Uterus (tissue), 4 donors: ENCODE data around the gene IPO8. TPM values are rescaled to one million over a fixed set of nuclear protein-coding genes. Genes with fewer than 3 reads are reported as not detected.

Source experiments
- DNase-seq, 2 donors: peaks; one replicate each; pipeline ENCODE4 v3.0.0-alpha.2; 2019 to 2020
- H3K27ac ChIP-seq, 2 donors: fragments of 200-600 bp; sonication (generic); 1 replicate in 1 of 2; 2 replicates in 1 of 2; pipeline ENCODE4 v1.5.1; 2016 to 2018
- H3K27me3 ChIP-seq, 2 donors: fragments of 200-600 bp; sonication (generic); one replicate each; pipeline ENCODE4 v1.5.1; 2018 to 2019; ENCODE audit warnings: control low read depth in 1 of 2
- H3K36me3 ChIP-seq, 2 donors: fragments of 200-600 bp; sonication (generic); one replicate each; pipeline ENCODE4 v1.5.1; 2019; ENCODE audit warnings: control low read depth in 1 of 2
- H3K4me1 ChIP-seq, 2 donors: fragments of 200-600 bp; sonication (generic); one replicate each; pipeline ENCODE4 v1.5.1; 2018 to 2019; ENCODE audit warnings: control low read depth in 1 of 2
- H3K4me3 ChIP-seq, 2 donors: fragments of 200-600 bp; sonication (generic); 1 replicate in 1 of 2; 2 replicates in 1 of 2; pipeline ENCODE4 v1.5.1; 2018 to 2019; ENCODE audit warnings: mild to moderate bottlenecking in 1 of 2
- H3K9me3 ChIP-seq, 2 donors: fragments of 200-600 bp; sonication (generic); one replicate each; pipeline ENCODE4 v1.5.1; 2019; ENCODE audit warnings: control low read depth in 1 of 2
- CTCF ChIP-seq, 4 experiments: fragments of 200-600 bp in 2 of 4; fragments of 450-650 bp in 2 of 4; sonication (generic) in 2 of 4; IDR thresholded peaks; one replicate each; pipeline ENCODE4 v1.5.1; 2016 to 2019; ENCODE audit warnings: antibody characterized with exemption in 4 of 4, mild to moderate bottlenecking in 2 of 4, moderate library complexity in 1 of 4
- POLR2A ChIP-seq, 2 donors: fragments of 450-650 bp; IDR thresholded peaks; one replicate each; pipeline ENCODE4 v1.6.1; 2016; ENCODE audit warnings: antibody characterized with exemption in 2 of 2, mild to moderate bottlenecking in 1 of 2, moderate library complexity in 1 of 2
- intact Hi-C: fragments of 100-400 bp; cut with DNase I; formaldehyde crosslinking; loops from one replicate; pipeline ENCODE4 v1.15.1; 2023; ENCODE audit warnings: low total_unique reads
- total RNA-seq, 4 donors: library from RNA; depleted of rRNA in 3 of 4; stranded (reverse); fragments of >200 nt in 3 of 4; gene quantifications; one replicate each; pipeline versions ENCODE4 v1.1.0 to v1.2.4, GENCODE V29; 2014 to 2023
- donor health status: DM: yes; HTN: yes; CAD: no.

The IPO8 gene
- 10 to 100 TPM; 11.0 to 53.1 (median 34.2) TPM for total RNA-seq

- Histone ChIP-seq H3K4me3 (peak within 1 kb of the TSS; percentile 74 to 94), H3K9me3 (no peaks in the 10 kb centered on the region), H3K27me3 (no peaks in the 10 kb centered on the region), H3K36me3 (no peaks in the 10 kb centered on the region), H3K27ac (peak within 1 kb of the TSS; percentile 78 to 85), H3K4me1 (no peaks in the 10 kb centered on the region)
- intact Hi-C loops: no loop called here
- DNase-seq: peak; percentile 92 to 94
- peak; percentile 7 to 37 (median 21) for TF ChIP-seq CTCF (IDR thresholded peaks at IDR 0.05)
- TF ChIP-seq POLR2A (IDR thresholded peaks at IDR 0.05): no peak
These were observed at the start of gene IPO8 for GRCh38 chr12:30695199-30696102. Gene IPO8 (minus strand): TSS chr12:30695869. CDS start chr12:30695647, 222 bp downstream.

GRCh38 chr12:30744321-30744720, 48.7 kb upstream of the IPO8 start:
- DNase-seq: no peak
- Histone ChIP-seq H3K9me3 (no peaks in the 10 kb centered on the region), H3K27ac (no peak overlapping the region), H3K27me3 (no peaks in the 10 kb centered on the region), H3K4me3 (no peak overlapping the region), H3K36me3 (no peaks in the 10 kb centered on the region), H3K4me1 (no peaks in the 10 kb centered on the region)
- intact Hi-C loops: no loop called here
- TF ChIP-seq POLR2A (IDR thresholded peaks at IDR 0.05): no peak
- no peak for TF ChIP-seq CTCF (IDR thresholded peaks at IDR 0.05)

- H3K4me1 ChIP-seq: no peaks in the 10 kb centered on the region
- H3K4me3 ChIP-seq: no peak overlapping the region
- H3K27ac ChIP-seq: no peak overlapping the region
- DNase-seq: no peak
- no peaks in the 10 kb centered on the region for H3K36me3 ChIP-seq
- H3K9me3 ChIP-seq: no peaks in the 10 kb centered on the region
- TF ChIP-seq CTCF (IDR thresholded peaks at IDR 0.05) (no peak), POLR2A (IDR thresholded peaks at IDR 0.05) (no peak)
- intact Hi-C loops: no loop called here
- H3K27me3 ChIP-seq: no peaks in the 10 kb centered on the region
These were observed 44.6 kb upstream of the IPO8 start for GRCh38 chr12:30740274-30740673.

GRCh38 chr12:30739020-30739419, 43.4 kb upstream of the IPO8 start:
- Histone ChIP-seq H3K4me1 (no peaks in the 10 kb centered on the region), H3K36me3 (no peaks in the 10 kb centered on the region), H3K27me3 (no peaks in the 10 kb centered on the region), H3K9me3 (no peaks in the 10 kb centered on the region), H3K27ac (no peak overlapping the region), H3K4me3 (no peak overlapping the region)
- intact Hi-C loops: no loop called here
- DNase-seq: no peak
- no peak for TF ChIP-seq POLR2A (IDR thresholded peaks at IDR 0.05)
- no peak for TF ChIP-seq CTCF (IDR thresholded peaks at IDR 0.05)

GRCh38 chr12:30732954-30733637, 37.4 kb upstream of the IPO8 start:
- no peaks in the 10 kb centered on the region for H3K4me1 ChIP-seq
- no peaks in the 10 kb centered on the region for H3K36me3 ChIP-seq
- H3K27ac ChIP-seq: no peak overlapping the region
- H3K4me3 ChIP-seq: no peak overlapping the region
- H3K9me3 ChIP-seq: no peaks in the 10 kb centered on the region
- intact Hi-C loops: no loop called here
- no peak for TF ChIP-seq CTCF (IDR thresholded peaks at IDR 0.05)
- TF ChIP-seq POLR2A (IDR thresholded peaks at IDR 0.05): no peak
- DNase-seq: no peak
- no peaks in the 10 kb centered on the region for H3K27me3 ChIP-seq
